Eye (tissue), 1 donor: ENCODE measurements around the gene MYH7.

ENCODE experiments used
- DNase-seq: peaks from one replicate; pipeline ENCODE4 v3.0.0-alpha.2; 2015

MYH7 gene

DNA sequence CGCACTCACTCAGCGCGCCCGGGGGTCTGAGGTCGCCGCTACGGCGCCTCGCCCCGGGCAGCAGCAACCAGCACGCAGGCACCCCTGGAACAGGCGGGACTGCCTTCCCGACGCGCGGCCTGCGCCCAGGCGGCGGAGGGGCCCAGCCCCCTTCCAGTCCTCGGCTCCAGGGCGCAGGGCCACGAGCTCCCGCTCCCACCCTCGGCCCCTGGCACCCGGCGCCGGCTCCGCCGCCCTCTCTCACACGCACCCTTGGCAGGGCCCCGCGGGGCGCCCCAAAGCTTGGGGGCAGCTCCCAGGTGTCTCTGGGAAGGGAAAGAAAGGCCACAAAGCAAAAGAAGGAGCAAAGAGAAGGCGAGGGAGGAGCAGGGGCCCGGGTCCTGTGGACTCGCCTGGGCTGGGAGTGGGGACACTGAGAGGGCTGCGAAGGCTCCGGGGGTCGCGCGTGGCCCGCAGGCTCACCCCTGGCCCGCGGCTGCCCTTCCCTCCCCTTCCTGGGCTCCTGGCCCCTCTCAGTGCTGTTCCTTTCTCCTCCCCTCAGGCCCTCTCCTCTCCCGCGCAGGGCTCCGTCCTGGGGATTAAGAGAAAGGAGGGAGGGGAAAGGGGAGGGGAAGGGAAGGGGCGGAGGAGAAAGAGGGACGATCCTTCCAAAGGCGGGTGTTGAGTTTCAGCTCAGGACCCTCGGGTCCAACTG lies 69.6 kb downstream of the MYH7 start:
- peak; percentile 98 for DNase-seq

DNA sequence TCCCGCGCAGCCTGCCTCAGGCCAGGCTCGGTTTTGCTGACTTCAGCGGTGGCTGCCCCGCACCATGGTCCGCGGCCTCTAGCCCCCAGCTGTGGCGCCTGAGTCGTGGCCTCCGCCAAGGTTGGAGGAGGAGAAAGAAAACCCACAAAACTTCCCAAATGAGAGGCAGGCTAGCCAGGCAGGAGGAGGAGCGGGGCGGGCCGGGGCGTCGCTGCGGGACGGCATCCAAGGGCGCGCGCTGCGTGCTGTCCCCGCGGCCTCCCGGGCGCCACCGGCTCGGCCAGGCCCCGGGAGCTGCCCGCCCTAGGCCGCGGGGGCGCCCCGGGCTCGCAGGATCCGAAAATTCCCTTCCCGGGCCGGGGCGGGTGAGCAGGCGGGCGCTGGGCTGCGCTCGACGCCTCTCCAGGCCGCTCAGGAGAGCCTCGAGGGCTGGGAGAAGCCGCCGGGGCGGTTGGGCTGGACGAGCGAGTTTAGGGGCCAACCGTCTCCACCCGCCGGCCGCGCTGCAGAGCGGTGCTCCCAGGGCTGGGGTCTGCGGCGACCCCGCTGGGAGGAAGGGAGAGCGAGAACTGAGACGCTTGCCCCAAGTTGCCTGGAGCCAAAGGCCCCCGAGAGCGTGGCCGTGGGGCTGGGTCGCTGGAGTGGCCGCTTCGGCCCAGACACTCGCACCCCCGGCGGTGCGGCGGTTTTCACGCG lies 70.3 kb downstream of the MYH7 start, which contains the start of gene EFS:
Gene EFS (minus strand): TSS at position 137 of the 696 bp plus-strand sequence. CDS start 147 bp downstream, outside the sequence.
- peak; percentile 71 for DNase-seq

DNA sequence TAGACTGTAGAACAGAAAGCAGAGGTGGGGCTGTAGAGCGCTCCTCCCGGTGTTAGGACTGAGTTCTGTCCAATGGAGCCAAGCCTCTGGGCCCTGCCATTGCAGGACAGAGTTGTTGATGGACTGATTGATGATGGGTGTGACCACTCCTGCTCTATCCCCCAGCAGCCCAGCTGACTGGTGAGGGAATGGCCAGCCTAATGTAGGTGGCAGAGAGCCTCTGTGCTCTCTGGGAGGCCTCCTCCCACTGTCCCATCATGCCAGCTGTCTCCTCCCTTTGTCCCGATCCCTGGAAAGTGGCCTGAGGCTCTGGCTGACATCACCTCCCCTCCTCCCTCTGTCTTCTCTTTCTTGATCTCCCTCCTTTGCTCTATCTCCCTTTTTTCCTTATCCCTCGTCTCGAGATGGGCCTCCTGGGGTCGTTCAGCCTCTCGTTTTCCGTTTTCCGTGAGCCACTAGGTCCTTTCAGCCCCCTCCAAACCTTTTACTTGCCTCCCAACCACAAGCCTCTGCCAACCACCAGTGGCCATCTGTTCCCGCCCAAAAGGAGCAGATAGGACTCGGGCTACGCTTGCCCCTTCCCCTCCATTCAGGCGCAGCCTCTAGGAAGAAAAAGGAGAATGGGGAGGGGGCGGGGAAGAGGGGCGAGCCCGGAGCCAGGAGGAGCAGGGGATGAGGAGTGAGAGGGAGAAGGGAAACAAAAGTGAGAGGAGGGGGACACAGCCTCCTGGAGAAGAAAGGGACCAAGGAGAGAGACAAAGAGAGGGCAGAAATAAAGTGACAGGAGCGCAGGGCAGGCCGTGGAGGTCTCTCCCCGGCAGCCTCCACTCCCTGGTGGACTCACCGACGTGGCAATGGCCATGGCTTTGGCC lies 71.1 kb downstream of the MYH7 start:
- peak; percentile 88 for DNase-seq
